Fibroblast of gingiva (primary cell): ENCODE measurements around the gene TOLLIP.
"Not testable (repeated sequence)": the region's sequence is repeated elsewhere in the genome, so short reads cannot be mapped to it uniquely, and the experiment has no call there.

Experiments
- DNase-seq: peaks from one replicate; pipeline ENCODE4 v3.0.0-alpha.2; 2011; ENCODE audit warnings: low read depth

Gene TOLLIP

DNA sequence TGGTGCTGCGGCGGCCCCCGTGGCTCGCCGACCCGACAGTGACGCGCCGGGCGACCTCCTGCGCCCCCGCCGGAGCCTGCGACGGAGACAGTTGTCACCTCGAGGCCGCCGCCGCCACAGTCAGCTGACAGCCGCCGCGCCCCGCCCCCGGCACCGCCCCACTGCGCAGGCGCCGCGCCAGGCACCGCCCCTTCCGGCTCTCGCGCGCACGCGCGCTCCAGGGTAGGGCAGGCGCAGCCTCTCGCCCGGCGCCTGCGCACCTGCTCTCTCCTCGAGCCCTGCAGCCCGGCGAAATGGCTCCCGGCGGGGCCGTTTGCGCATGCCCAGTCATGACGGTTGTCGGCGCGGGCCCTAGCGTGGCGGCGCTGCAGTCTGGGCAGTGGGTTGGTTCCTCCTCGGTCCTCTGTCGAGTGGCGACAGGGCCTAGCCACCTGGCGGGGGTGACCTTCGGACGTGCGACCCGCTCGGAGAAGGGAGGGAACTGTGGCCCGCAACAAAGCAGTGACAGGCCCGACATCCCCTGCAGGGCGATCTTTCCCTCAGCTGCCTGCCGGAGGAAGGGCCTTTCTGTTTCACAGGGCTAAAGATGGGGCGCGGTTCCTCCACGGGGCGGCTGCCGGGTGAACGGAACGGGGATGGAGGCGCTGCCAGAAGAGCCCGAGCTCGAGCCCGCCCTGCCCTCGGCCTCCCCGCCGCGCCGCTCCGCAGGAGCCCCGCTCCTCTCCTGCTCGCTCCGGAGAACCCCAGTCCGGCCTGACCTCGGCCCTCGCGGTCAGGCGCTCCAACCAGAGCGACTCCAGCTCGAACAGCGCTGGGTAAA lies at the start of gene TOLLIP:
TSS of gene TOLLIP (minus strand) at position 135 of the 820 bp plus-strand sequence. CDS start at position 1, 134 bp downstream.
- DNase-seq, result peak; percentile 84

DNA sequence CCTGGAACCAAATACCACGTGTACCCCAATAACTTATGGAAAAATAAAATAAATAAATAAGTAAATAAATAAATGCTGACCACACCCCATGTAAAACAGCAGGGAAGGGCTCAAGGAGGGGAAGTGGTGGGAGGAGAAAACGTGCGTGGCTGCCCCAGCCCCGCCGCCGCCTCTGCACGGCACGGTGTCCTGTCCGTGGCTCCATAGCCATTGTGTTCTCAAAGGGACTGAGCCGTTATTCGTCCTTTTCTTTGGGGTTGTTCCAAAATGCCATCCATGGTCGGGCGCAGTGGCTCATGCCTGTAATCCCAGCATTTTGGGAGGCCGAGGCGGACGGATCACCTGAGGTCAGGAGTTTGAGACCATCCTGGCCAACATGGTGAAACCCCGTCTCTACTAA lies 49.5 kb upstream of the TOLLIP start:
- DNase-seq, result not testable (repeated sequence)

- no peak for DNase-seq
These were observed 48.9 kb upstream of the TOLLIP start for GRCh38 chr11:1358286-1358685.

DNA sequence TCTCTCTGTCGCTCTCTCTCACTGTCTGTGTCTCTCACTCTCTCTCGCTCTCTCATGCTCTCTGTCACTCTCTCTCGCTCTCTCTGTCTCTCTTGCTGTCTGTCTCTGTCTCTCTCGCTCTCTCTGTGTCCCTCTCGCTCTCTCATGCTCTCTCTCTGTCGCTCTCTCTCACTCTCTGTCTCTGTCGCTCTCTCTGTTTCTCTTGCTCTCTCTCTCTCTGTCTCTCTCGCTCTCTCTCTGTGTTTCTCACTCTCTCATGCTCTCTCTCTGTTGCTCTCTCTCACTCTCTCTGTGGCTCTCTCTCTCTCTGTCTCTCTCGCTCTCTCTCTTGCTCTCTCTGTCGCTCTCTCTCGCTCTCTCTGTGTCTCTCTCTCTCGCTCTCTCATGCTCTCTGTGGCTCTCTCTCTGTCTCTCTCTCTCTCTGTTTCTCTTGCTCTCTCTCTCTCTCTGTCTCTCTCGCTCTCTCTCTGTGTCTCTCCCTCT lies 47.1 kb upstream of the TOLLIP start:
- DNase-seq, result no peak

DNA sequence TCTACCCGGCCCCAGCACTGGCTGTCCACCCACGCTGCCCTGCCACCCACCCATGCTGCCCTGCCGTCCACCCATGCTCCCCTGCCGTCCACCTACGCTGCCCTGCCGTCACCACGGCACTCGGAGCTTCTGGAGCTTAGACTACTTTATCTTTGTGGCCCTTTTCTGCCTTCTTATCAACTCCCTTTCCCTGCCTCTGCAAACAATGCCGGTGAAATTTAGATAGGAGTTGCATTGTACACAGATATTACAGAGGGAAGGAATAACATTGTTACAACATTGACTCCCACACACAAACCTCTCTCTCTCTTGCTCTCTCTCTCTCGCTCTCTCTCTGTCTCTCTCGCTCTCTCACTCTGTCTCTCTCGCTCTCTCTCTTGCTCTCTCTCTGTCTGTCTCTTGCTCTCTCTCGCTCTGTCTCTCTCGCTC lies 46.6 kb upstream of the TOLLIP start:
- DNase-seq, result no peak

DNA sequence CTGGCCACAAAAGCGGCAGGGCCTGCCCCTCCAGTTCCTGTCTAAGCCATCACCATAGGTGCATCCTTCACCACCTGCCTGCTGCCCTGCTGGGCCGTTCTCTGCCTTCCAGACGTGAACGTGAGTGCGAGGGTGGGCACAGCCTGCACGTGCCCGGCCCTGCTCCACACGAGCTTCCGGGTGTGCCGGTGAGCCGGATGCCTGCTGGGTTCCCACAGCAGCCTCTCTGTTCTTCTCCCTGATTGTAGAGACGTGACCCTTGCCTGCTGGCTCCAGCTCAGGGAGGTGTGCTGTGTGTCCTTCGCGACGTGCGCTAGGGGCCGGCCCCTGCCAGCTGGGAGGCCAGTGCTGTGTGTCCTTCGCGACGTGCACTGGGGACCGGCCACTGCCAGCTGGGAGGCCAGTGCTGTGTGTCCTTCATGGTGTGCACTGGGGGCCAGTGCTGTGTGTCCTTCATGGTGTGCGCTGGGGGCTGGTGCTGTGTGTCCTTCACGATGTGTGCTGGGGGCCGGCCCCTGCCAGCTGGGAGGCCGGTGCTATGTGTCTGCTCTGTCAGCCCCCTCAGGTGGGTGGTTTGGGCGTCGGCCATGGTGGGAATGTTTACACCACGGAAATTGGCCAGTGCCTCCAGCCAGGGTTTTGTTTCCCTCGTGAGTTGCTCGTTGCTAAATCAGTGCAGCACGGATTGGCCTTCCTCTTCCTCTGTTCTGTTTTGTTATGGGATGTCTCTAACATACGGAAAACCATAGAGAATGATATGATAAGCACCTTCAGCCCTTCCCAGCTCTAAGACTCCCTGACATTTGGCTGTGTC lies 44.9 kb upstream of the TOLLIP start:
- no peak for DNase-seq

DNA sequence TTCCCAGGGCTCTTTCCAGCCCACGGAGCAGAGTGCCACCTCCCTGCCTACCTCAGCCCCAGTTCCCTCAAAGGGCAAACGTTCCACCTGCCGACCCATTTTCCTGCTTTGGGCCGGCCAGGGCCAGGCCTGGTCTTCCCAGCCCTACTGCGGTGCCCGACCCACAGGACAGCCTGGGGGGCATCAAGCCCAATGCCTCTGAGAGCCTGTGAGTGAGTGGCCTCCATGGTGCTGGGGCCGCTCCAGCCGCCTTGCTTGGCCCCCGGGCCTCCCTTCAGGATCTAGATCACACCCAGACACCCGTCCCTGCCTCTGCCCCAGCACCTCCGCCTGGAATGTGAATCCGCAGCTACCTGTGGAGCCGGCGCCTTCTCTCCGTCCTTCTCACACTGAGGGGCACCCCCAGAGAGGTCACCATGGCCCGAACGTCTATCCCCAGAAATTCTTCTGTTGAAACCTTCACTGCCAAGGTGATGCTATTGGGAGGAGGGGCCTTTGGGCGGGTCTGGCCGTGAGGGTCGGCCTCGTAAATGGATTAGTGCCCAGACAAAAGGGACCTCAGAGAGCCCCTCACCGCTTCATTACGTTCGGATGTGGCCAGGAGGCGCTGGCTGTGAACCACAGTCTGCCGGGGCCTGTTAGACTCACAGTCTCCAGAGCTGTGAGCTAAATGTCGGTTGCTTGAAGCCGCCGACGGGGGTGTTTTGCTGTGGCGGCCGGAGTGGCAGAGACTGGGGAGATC lies 44.1 kb upstream of the TOLLIP start:
- no peak for DNase-seq

GRCh38 chr11:1352696-1353382 lies 43.4 kb upstream of the TOLLIP start:
- no peak for DNase-seq

GRCh38 chr11:1351278-1351937 lies 42.0 kb upstream of the TOLLIP start:
- no peak for DNase-seq

DNA sequence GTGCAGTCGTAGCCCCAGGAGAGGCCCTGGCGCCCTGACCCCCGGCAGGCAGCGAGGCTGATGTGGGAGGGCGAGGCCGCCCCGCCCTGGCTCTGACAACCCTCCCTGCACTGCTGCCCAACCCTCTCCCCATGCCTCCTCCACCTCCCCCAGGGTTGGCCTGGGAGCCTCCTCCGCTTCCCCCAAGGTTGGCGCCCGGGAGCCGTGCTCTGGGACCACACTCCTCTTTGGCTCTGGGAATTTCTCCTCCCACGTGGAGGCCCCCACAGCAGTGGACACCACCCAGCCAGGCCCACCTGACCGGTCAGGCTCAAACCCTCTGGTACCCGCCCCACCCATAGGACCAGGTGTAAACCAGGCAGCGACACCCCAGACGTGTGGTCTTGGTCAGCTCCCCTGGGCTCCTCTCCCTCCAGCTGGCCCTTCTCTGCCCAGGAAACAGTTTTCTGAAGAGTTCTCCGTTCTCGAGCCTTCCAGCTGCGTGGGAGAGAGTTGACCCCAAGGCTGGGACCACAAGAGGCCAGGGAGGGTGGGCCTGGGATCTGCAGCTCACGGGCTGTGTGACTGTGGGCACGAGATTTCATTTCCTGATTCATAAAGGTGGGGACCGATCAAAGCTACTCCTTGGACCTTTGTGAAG lies 40.8 kb upstream of the TOLLIP start:
- no peak for DNase-seq

DNA sequence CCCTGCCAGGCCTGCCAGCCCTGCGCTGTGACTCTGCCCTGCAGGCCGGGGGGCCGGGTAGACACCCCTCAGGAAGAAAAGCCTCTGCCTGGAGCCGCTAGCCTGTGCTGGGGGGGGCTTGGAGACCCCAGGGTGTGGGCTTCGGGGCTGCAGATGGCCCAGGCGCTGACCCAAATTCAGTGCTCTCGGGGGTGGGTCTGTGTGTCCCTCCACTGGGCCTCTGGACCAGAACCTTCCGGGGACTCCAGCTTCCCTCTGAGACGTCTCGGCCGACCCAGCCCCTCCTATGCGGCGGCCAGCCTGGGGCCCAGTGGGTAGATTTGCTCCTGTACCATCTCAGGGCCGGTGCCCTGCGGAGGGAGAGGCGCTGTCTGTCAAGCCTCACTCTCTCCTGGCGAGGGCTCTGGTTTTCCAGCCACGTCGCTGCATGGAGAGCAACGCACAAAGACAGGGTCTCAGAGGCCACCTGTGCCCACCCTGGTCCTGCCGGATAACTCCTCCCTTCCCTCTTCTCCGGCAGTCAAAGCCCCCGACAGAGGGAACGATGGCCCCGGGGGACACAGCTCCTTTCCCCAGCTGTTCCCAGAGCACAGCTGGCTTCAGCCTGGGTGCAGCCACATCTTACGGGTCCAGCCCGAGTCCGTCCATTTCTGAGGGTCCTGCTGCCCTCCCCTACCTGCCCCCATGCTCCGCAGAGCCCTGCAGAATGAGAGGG lies 40.1 kb upstream of the TOLLIP start:
- no peak for DNase-seq

DNA sequence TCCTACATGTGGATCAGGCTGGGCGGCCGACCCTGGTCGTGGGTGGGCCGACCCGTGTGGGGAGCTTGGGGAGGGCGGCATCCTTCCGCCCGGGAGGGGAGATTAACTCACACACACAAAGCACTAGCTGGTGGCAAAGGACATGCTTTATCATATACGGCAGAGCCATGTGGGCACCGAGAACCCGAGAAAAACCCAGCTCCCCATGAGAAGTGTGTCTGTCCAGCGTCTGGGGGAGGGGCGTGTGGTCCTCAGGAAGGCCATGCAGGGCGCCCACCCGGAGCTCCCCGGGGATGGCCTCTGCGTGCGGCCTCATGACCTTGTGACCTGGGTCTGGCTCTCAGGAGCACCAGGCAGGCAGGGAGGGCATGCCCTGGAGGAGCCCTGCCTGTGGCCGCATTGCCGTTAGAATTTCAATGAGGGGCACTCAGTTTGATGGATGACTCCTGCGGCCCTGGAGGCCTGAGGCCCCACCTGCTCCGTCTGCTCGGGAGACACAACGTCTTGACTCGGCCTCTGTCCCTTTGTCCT lies 39.4 kb upstream of the TOLLIP start:
- DNase-seq, result no peak

DNA sequence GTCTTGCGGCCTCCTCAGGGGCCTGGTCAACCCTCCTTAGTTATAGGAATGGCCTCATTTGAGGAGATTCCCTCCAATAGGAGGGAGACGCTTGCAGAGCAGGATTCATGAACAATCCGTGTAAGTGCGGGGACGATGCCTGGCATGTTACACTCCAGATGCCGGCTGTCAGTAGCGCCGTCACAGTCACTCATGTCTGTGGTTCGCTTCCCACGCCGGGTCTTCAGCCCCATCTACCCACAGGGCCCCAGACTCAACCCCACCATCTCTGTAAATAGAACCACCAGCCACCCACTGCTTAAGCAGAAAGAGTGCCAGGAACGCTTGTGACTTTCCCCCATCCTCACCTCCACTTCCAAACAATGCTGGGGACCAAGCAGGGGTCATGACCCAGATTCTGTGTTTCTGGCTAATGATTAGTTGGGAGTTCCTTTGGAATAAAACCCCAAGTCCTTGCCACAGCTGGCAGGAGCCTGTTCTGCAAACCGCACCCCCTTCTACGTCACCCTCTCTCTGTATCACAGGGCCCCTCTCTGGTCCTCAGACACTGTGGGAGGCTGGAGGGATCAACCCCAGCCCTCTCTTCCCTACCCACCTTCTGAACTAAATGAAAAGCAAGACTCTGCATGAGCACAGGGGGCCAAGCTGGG lies 38.8 kb upstream of the TOLLIP start:
- no peak for DNase-seq

DNA sequence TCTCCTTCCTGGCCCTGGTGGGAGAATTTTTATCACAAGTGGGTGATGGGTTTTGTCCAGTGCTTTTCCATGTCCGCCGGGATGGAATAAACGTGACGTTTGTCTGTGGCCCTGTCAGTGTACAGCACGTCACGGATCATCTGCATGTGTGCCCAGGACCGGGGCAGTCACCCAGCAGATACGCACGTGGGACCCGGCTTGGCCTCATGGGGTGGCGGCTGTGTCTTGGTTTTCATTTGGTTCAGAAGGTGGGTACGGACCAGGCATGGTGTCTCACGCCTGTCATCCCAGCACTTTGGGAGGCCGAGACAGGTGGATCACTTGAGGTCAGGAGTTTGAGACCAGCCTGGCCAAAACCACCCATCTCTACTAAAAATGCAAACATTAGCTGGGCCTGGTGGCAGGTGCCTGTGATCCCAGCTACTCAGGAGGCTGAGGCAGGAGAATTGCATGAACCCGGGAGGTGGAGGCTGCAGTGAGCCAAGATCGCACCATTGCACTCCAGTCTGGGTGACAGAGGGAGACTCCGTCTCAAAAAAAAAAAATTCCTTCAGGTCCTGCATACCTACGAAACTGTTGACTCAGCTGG lies 38.1 kb upstream of the TOLLIP start:
- not testable (repeated sequence) for DNase-seq

- no peak for DNase-seq
These were observed 37.4 kb upstream of the TOLLIP start for GRCh38 chr11:1346669-1347390.

- DNase-seq, result no peak
These were observed 36.5 kb upstream of the TOLLIP start for GRCh38 chr11:1345737-1346513.

DNA sequence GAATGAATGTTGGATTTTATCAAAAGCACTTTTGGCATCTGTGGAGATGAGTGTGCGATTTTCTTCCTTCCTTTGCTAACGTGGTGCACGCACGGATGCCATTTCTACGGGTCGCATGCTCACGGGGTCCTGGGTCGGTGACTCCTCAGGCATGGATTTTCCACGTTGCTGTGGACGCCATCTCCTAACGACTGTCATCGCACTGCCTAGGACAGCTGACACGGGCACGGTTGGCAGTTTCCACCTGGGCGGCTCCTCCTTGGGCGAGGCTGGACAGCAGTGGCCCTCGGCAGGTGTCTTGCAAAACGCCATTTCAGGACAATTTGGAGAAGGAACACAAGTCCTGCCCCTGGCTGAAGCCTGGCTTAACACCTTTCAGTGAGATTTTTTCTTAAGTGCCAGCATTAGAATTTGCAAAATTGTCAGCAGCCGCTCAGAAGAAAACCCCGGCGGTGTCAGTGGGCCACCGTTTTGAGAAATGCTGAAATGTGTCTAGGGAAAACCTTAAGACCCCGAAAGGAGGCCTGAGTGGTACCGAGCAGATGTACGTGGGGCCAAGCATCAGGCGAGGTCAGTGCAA lies 34.7 kb upstream of the TOLLIP start:
- no peak for DNase-seq
